Natural killer cell treated with Interleukin-12 subunit alpha and Interleukin-12 subunit beta and Interleukin-15 and Interleukin-18, amount 100 ng/mL, for 72 hours (primary cell): Measurements from ENCODE around the gene LAMA1. TPM values are rescaled to one million over a fixed set of nuclear protein-coding genes. Genes with fewer than 3 reads are reported as not detected.

ENCODE experiments used
- ATAC-seq, 2 donors: fragments of 150-1000 bp; cut with Tn5 transposase in 1 of 2; sonication (Bioruptor Pico), chemical (Tn5 transposase) in 1 of 2; 2 replicates each; pipeline ENCODE4 v1.10.0; 2021
- DNase-seq: peaks from one replicate; pipeline ENCODE4 v3.0.0; 2022; ENCODE audit warnings: low spot score
- H3K27ac Mint-ChIP-seq, 2 donors: 1 replicate in 1 of 2; 2 replicates in 1 of 2; pipeline ENCODE4 v1.8.0; 2022; ENCODE audit warnings: mixed read lengths in 2 of 2, mild to moderate bottlenecking in 1 of 2, moderate library complexity in 1 of 2
- H3K27me3 Mint-ChIP-seq, 2 donors: 1 replicate in 1 of 2; 2 replicates in 1 of 2; pipeline ENCODE4 v1.8.0; 2022; ENCODE audit warnings: mixed read lengths in 2 of 2
- H3K36me3 Mint-ChIP-seq: one replicate; pipeline ENCODE4 v1.8.0; 2022; ENCODE audit warnings: mixed read lengths
- H3K4me1 Mint-ChIP-seq, 2 donors: 1 replicate in 1 of 2; 2 replicates in 1 of 2; pipeline ENCODE4 v1.8.0; 2022; ENCODE audit warnings: low read depth in 2 of 2, mixed read lengths in 2 of 2, mild to moderate bottlenecking in 1 of 2
- H3K4me3 Mint-ChIP-seq: one replicate; pipeline ENCODE4 v1.8.0; 2022; ENCODE audit warnings: mixed read lengths
- H3K9me3 Mint-ChIP-seq: 2 replicates; pipeline ENCODE4 v1.8.0; 2022; ENCODE audit warnings: mixed read lengths
- total RNA-seq, 2 donors: library from RNA; stranded (reverse); gene quantifications; one replicate each; pipeline ENCODE4 v1.2.3, GENCODE V29; 2022

LAMA1 gene
- total RNA-seq, 2 donors from 2014 or later = not detected

GRCh38 chr18:6980363-6980762, 137.2 kb downstream of the LAMA1 start:
- Mint-ChIP-seq H3K27ac (no peak overlapping the region), H3K4me1 (no peaks in the 10 kb centered on the region), H3K9me3 (no peaks in the 10 kb centered on the region), H3K36me3 (no peaks in the 10 kb centered on the region), H3K4me3 (no peak overlapping the region), H3K27me3 (no peaks in the 10 kb centered on the region)
- ATAC-seq (no peak), DNase-seq (no peak)

GRCh38 chr18:6979954-6980353, 137.6 kb downstream of the LAMA1 start:
- DNase-seq = no peak
- H3K9me3 Mint-ChIP-seq = no peaks in the 10 kb centered on the region

GRCh38 chr18:6976935-6977334, 140.7 kb downstream of the LAMA1 start:
- no peaks in the 10 kb centered on the region for H3K36me3 Mint-ChIP-seq
- ATAC-seq (no peak), DNase-seq (no peak)
- no peaks in the 10 kb centered on the region for H3K27me3 Mint-ChIP-seq
- no peaks in the 10 kb centered on the region for H3K4me1 Mint-ChIP-seq
- H3K27ac Mint-ChIP-seq = no peak overlapping the region
- H3K4me3 Mint-ChIP-seq = no peak overlapping the region
- H3K9me3 Mint-ChIP-seq = no peaks in the 10 kb centered on the region

More at GRCh38 chr18:6979954-6980353, 137.6 kb downstream of the LAMA1 start:
- no peaks in the 10 kb centered on the region for H3K36me3 Mint-ChIP-seq
- H3K4me3 Mint-ChIP-seq = no peak overlapping the region
- H3K27me3 Mint-ChIP-seq = no peaks in the 10 kb centered on the region
- ATAC-seq = no peak
- H3K27ac Mint-ChIP-seq = no peak overlapping the region
- H3K4me1 Mint-ChIP-seq = no peaks in the 10 kb centered on the region

GRCh38 chr18:6975084-6975483, 142.5 kb downstream of the LAMA1 start:
- Mint-ChIP-seq H3K9me3 (no peaks in the 10 kb centered on the region), H3K36me3 (no peaks in the 10 kb centered on the region), H3K4me3 (no peak overlapping the region), H3K4me1 (no peaks in the 10 kb centered on the region), H3K27me3 (no peaks in the 10 kb centered on the region), H3K27ac (no peak overlapping the region)
- no peak for DNase-seq
- ATAC-seq = no peak

GRCh38 chr18:6971823-6972478, 145.6 kb downstream of the LAMA1 start:
- Mint-ChIP-seq H3K36me3 (no peaks in the 10 kb centered on the region), H3K27me3 (no peaks in the 10 kb centered on the region), H3K4me3 (no peak overlapping the region), H3K4me1 (no peaks in the 10 kb centered on the region), H3K9me3 (no peaks in the 10 kb centered on the region), H3K27ac (no peak overlapping the region)
- ATAC-seq = no peak
- no peak for DNase-seq

GRCh38 chr18:6963452-6964097, 154.0 kb downstream of the LAMA1 start:
- ATAC-seq (no peak), DNase-seq (no peak)
- H3K27me3 Mint-ChIP-seq = no peaks in the 10 kb centered on the region
- H3K9me3 Mint-ChIP-seq = peaks cover 4% of the 10 kb centered on the region
- H3K4me3 Mint-ChIP-seq = no peak overlapping the region
- no peaks in the 10 kb centered on the region for H3K36me3 Mint-ChIP-seq
- no peaks in the 10 kb centered on the region for H3K4me1 Mint-ChIP-seq
- H3K27ac Mint-ChIP-seq = no peak overlapping the region

GRCh38 chr18:6962571-6963451, 154.8 kb downstream of the LAMA1 start:
- H3K36me3 Mint-ChIP-seq = no peaks in the 10 kb centered on the region
- no peak for DNase-seq

GRCh38 chr18:6961331-6961730, 156.3 kb downstream of the LAMA1 start:
- DNase-seq (no peak), ATAC-seq (no peak)
- H3K9me3 Mint-ChIP-seq = peaks cover 4% of the 10 kb centered on the region
- H3K4me3 Mint-ChIP-seq = no peak overlapping the region
- no peak overlapping the region for H3K27ac Mint-ChIP-seq
- no peaks in the 10 kb centered on the region for H3K4me1 Mint-ChIP-seq
- no peaks in the 10 kb centered on the region for H3K27me3 Mint-ChIP-seq
- H3K36me3 Mint-ChIP-seq = no peaks in the 10 kb centered on the region

More at GRCh38 chr18:6962571-6963451, 154.8 kb downstream of the LAMA1 start:
- H3K9me3 Mint-ChIP-seq = peaks cover 4% of the 10 kb centered on the region
- no peak overlapping the region for H3K27ac Mint-ChIP-seq
- no peak for ATAC-seq
- H3K27me3 Mint-ChIP-seq = no peaks in the 10 kb centered on the region
- H3K4me1 Mint-ChIP-seq = no peaks in the 10 kb centered on the region
- no peak overlapping the region for H3K4me3 Mint-ChIP-seq

GRCh38 chr18:6960656-6961055, 156.9 kb downstream of the LAMA1 start:
- no peaks in the 10 kb centered on the region for H3K36me3 Mint-ChIP-seq
- ATAC-seq (no peak), DNase-seq (no peak)
- no peaks in the 10 kb centered on the region for H3K4me1 Mint-ChIP-seq
- peaks cover 4% of the 10 kb centered on the region for H3K9me3 Mint-ChIP-seq
- no peak overlapping the region for H3K4me3 Mint-ChIP-seq
- no peak overlapping the region for H3K27ac Mint-ChIP-seq
- H3K27me3 Mint-ChIP-seq = no peaks in the 10 kb centered on the region

- H3K9me3 Mint-ChIP-seq = peaks cover 4% of the 10 kb centered on the region
Measured at GRCh38 chr18:6960124-6960523, 157.5 kb downstream of the LAMA1 start.

GRCh38 chr18:6959110-6959509, 158.5 kb downstream of the LAMA1 start:
- no peaks in the 10 kb centered on the region for H3K36me3 Mint-ChIP-seq
- no peak overlapping the region for H3K27ac Mint-ChIP-seq
- no peak overlapping the region for H3K4me3 Mint-ChIP-seq
- no peak for DNase-seq
- peaks cover 4% of the 10 kb centered on the region for H3K9me3 Mint-ChIP-seq
- H3K4me1 Mint-ChIP-seq = no peaks in the 10 kb centered on the region
- ATAC-seq = no peak
- no peaks in the 10 kb centered on the region for H3K27me3 Mint-ChIP-seq

More at GRCh38 chr18:6960124-6960523, 157.5 kb downstream of the LAMA1 start:
- Mint-ChIP-seq H3K27me3 (no peaks in the 10 kb centered on the region), H3K36me3 (no peaks in the 10 kb centered on the region), H3K27ac (no peak overlapping the region), H3K4me1 (no peaks in the 10 kb centered on the region), H3K4me3 (no peak overlapping the region)
- ATAC-seq (no peak), DNase-seq (no peak)

GRCh38 chr18:6956999-6957398, 160.6 kb downstream of the LAMA1 start:
- ATAC-seq (no peak), DNase-seq (no peak)
- Mint-ChIP-seq H3K27ac (no peak overlapping the region), H3K27me3 (no peaks in the 10 kb centered on the region), H3K9me3 (peaks cover 4% of the 10 kb centered on the region), H3K36me3 (no peaks in the 10 kb centered on the region), H3K4me1 (no peaks in the 10 kb centered on the region), H3K4me3 (no peak overlapping the region)

- H3K4me3 Mint-ChIP-seq = no peak overlapping the region
- no peaks in the 10 kb centered on the region for H3K4me1 Mint-ChIP-seq
- no peaks in the 10 kb centered on the region for H3K27me3 Mint-ChIP-seq
- no peak for DNase-seq
- H3K36me3 Mint-ChIP-seq = no peaks in the 10 kb centered on the region
- ATAC-seq = no peak
- peaks cover 4% of the 10 kb centered on the region for H3K9me3 Mint-ChIP-seq
- no peak overlapping the region for H3K27ac Mint-ChIP-seq
Measured at GRCh38 chr18:6956495-6956894, 161.1 kb downstream of the LAMA1 start.

- DNase-seq = no peak
- H3K27me3 Mint-ChIP-seq = no peaks in the 10 kb centered on the region
- no peak overlapping the region for H3K4me3 Mint-ChIP-seq
- no peak overlapping the region for H3K27ac Mint-ChIP-seq
- no peaks in the 10 kb centered on the region for H3K4me1 Mint-ChIP-seq
- no peak for ATAC-seq
- peaks cover 3% of the 10 kb centered on the region for H3K9me3 Mint-ChIP-seq
- no peaks in the 10 kb centered on the region for H3K36me3 Mint-ChIP-seq
Measured at GRCh38 chr18:6955304-6955703, 162.3 kb downstream of the LAMA1 start.
